Bone marrow (tissue), 2 donors: ENCODE results near the gene HBS1L.

Experiments used
- DNase-seq, 2 donors: peaks; one replicate each; lab custom pipeline; 2025; lab: John Stamatoyannopoulos, UW

The HBS1L gene

GRCh38 chr6:135054569-135055498, at the start of gene HBS1L:
Gene HBS1L (minus strand): TSS chr6:135054822. CDS start chr6:135054691, 131 bp downstream.
- peak; percentile 74 to 94 for DNase-seq

DNA sequence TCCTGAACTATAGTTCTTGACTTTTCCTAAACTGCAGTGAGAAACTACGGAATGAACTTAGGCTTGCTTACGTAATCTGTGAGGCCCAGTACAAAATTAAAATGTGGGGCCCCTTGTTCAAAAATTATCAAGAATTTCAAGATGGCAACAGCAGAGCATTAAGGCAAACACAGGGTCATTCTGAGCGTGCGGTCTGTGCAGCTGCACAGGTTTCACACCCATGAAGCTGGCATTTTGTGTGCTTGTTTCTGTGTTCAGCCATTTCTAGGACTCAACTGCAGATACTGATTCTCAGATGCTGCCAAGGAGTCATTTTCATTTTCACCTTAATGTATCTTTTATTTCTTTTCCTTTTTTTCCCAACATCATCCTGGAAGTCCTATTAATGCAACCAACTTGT, 49.6 kb upstream of the HBS1L start:
- no peak for DNase-seq

- DNase-seq, result no peak
Measured at GRCh38 chr6:135102191-135102590, 47.6 kb upstream of the HBS1L start.

DNA sequence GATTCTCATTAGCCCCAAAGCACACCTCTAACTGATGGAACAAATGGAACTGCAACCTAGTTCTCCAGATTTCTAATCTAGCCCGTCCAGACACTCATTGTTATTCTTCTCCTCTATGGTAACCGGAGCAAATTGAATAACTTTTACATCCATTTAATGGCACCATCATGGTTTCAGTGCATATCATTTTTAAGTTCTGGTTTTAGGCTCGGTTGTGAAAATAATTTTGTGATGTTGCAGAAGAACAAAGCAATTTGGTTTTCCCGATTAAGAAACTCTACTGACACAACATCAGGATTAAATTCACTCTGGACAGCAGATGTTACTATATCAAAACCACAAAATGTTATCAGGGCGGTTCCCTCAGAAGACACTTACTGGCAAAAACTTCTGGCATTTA, 42.5 kb upstream of the HBS1L start:
- DNase-seq, result no peak

- no peak for DNase-seq
Measured at GRCh38 chr6:135096403-135097130, 41.9 kb upstream of the HBS1L start.

- DNase-seq, result no peak
Measured at GRCh38 chr6:135095716-135096115, 41.1 kb upstream of the HBS1L start.

DNA sequence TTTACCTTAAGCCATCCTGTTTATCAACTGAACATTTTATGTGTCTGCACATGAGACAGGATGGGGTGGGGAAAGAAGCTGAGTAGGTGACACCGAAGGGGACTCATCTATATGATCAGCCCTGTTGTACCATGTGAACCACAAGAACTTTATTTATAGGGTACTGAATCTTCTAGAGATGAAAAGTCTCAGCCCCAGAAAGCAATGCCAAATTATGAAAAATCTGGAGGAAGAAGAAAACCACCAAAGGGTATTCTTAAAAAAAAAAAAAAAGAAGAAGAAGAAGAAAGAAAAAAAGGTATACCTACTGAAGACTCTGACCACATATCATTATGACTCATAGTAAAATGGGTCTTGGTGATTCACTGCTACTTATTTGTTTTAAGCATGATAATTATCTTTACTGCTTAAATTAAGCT, 39.8 kb upstream of the HBS1L start:
- peak in 1 of 2 donors; percentile 65 for DNase-seq

GRCh38 chr6:135093578-135093977, 39.0 kb upstream of the HBS1L start:
- DNase-seq, result no peak

- DNase-seq, result no peak
Measured at GRCh38 chr6:135092724-135093123, 38.1 kb upstream of the HBS1L start.

DNA sequence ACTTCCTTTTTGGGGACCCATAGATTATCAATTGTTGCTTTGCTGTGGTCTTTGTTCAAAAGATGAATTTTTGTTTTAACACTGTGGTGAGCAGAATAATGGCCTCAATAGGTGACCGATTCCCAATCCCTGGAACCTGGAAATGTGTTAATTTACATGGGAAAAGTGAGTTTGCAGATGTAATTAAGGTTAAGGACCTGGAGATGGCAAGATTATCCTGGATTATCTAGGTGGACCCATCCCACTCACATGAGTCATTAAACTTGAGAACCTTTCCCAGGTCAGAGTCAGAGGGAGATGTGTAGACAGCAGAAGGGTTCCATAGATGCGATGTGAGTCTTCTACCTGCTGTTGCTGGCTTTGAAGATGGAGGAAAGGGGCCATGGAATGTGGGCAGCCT, 36.2 kb upstream of the HBS1L start:
- no peak for DNase-seq

DNA sequence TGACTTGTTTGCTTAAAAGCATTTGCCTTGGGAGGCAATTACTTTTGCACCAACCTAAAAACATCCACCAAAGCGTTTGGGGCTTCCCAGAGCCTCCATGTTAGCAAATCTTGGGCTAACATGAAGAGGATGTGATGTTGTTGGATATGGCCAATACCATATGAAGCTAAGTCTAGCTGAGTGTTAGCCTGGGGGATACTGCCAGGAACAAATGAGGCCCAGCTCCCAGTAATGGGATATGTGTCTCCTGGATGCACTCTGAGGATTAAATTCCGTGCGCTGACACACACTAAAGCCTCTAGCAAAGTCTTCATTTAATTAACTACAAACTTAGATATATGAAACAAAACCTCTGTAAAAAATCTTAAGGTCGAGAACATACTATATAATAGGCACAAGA, 35.3 kb upstream of the HBS1L start:
- DNase-seq, result no peak

GRCh38 chr6:135088818-135089809, 34.5 kb upstream of the HBS1L start:
- peak in 1 of 2 donors; percentile 39 for DNase-seq

DNA sequence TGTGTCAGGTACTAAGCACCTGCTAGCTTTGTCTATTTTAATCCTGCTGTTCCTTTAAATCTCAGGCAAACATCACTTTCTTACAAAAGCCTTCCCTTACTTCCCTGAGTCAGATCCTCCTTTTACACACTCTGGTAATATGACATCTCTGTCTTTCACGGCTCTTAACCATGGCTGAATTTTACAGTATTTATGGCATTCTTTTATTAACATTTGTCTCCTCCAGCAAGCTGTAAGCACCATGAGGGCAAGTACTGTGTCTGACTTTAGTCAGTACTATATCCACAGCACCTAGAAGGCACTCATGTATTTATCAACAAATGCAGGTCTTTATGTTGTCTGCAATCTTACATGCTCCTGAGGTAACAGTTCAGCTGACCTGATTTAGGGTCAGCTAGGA, 33.7 kb upstream of the HBS1L start:
- DNase-seq, result no peak

GRCh38 chr6:135087803-135088202, 33.2 kb upstream of the HBS1L start:
- DNase-seq, result peak in 1 of 2 donors; percentile 79

DNA sequence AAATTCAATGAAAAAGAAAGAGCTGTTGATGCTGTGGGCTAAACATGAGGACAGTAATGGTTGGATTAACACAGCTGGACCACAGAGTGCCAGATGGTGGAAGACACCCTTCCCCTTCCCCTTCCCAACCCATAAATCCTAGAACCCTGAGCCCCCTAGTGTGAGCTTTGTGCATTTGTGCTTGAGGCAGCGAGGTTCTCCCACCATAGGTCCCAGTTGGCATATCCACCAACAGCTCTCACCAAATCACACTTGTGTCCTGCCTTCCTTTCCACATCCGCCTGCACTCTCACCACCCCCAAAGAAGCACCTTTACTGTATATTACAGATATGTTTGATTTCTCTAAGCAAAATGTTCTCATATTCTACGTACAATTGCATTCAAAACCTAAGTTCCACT, 32.8 kb upstream of the HBS1L start:
- DNase-seq, result no peak

GRCh38 chr6:135086414-135086764, 31.8 kb upstream of the HBS1L start:
- DNase-seq, result no peak

DNA sequence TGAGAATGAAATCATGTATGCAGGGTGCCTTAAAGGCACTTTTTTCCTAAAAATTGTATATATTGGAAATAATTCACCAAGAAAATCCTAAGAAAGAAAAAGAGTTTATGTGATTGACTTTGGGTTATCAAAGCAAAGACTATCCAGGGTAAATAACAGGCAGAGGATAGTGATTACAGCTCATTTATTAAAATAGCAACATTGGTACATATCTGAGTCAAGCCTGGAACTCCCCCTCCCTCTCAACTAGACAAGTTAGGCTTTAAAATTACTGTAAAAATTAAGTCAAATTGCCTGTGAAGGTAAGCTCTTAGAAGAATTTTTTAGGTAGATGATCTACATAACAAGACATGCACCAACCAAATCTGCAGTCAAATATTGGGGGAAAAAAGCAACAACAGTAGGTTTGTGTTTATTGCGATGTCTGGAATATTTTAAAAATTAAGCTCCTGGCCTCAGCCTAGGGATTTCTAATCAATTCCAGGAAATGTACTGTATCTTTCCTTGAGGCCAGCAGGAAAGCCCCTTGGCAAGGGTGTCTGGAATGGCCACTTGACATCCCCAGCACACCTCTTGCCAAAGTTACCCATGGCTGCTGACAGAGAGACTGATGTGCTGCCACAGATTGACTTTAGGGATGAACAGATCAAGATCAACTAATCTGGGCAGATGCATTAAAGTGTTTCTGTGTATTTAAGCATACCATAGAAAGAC, 31.2 kb upstream of the HBS1L start:
- no peak for DNase-seq

- DNase-seq, result no peak
Measured at GRCh38 chr6:135084916-135085269, 30.3 kb upstream of the HBS1L start.

GRCh38 chr6:135084001-135084915, 29.6 kb upstream of the HBS1L start:
- no peak for DNase-seq

GRCh38 chr6:135081966-135082365, 27.3 kb upstream of the HBS1L start:
- no peak for DNase-seq
